Measurements from ENCODE around the gene LIPI.

DNA sequence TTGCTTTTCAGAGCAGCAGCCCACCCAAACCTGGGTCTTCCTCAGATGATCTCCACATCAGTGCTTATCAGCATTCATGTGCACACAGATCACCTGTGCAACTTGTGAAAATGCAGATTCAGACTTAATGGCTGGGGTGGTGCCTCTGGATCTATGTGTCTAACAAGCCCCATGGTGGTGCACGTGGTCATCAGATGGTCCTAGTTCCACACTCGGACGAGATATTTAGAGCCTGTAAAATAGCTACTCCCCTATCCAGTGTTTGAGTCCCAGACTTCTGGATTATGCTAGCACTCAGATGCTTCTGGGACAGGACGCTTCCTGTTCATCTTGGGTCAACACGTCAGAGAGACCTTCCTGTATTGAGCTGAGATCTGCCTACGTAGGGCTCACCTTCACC is 114.2 kb downstream of the LIPI start:
- TF ChIP-seq, protein P1, sequence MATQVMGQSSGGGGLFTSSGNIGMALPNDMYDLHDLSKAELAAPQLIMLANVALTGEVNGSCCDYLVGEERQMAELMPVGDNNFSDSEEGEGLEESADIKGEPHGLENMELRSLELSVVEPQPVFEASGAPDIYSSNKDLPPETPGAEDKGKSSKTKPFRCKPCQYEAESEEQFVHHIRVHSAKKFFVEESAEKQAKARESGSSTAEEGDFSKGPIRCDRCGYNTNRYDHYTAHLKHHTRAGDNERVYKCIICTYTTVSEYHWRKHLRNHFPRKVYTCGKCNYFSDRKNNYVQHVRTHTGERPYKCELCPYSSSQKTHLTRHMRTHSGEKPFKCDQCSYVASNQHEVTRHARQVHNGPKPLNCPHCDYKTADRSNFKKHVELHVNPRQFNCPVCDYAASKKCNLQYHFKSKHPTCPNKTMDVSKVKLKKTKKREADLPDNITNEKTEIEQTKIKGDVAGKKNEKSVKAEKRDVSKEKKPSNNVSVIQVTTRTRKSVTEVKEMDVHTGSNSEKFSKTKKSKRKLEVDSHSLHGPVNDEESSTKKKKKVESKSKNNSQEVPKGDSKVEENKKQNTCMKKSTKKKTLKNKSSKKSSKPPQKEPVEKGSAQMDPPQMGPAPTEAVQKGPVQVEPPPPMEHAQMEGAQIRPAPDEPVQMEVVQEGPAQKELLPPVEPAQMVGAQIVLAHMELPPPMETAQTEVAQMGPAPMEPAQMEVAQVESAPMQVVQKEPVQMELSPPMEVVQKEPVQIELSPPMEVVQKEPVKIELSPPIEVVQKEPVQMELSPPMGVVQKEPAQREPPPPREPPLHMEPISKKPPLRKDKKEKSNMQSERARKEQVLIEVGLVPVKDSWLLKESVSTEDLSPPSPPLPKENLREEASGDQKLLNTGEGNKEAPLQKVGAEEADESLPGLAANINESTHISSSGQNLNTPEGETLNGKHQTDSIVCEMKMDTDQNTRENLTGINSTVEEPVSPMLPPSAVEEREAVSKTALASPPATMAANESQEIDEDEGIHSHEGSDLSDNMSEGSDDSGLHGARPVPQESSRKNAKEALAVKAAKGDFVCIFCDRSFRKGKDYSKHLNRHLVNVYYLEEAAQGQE (IDR thresholded peaks at IDR 0.05; ENCODE audit: borderline replicate concordance) = no peak
- no peak for TF ChIP-seq RAD21 (conservative IDR thresholded peaks at IDR 0.05)

Measured in neural cell (in vitro differentiated cells).